SU-DHL-6 (cell line): ENCODE measurements around the gene ADSL.

Experiments used
- H2AFZ ChIP-seq: fragments of 200-600 bp; sonication (generic); 2 replicates; pipeline ENCODE4 v1.6.1; 2014; ENCODE audit warnings: low read depth, mild to moderate bottlenecking, moderate library complexity, mixed read lengths, antibody characterized with exemption, low read length; ENCODE audit not compliant: severe bottlenecking
- H3F3A ChIP-seq: fragments of 200-600 bp; shearing (Covaris generic); 2 replicates; pipeline ENCODE4 v1.6.0; 2016; ENCODE audit warnings: antibody characterized with exemption, mild to moderate bottlenecking; ENCODE audit not compliant: insufficient read depth
- H3K27ac ChIP-seq: fragments of 200-600 bp; sonication (generic); 2 replicates; pipeline ENCODE4 v1.5.1; 2016; ENCODE audit warnings: low read depth, mild to moderate bottlenecking, low read length, moderate library complexity, mixed read lengths
- H3K27me3 ChIP-seq: fragments of 200-600 bp; sonication (generic), shearing (Covaris generic); 2 replicates; pipeline ENCODE4 v1.6.0; 2014; ENCODE audit warnings: mild to moderate bottlenecking, low read length
- H3K36me3 ChIP-seq: fragments of 200-600 bp; sonication (generic); 2 replicates; pipeline ENCODE4 v1.6.1; 2014; ENCODE audit warnings: mild to moderate bottlenecking, low read length, mixed read lengths
- H3K4me2 ChIP-seq: fragments of 300-600, 200-600 bp; shearing (Covaris generic), sonication (generic); 2 replicates; pipeline ENCODE4 v1.6.0; 2014; ENCODE audit warnings: low read length, low read depth, mild to moderate bottlenecking; ENCODE audit not compliant: poor library complexity, severe bottlenecking
- H3K4me3 ChIP-seq: fragments of 200-600 bp; sonication (generic); 2 replicates; pipeline ENCODE4 v1.5.1; 2014; ENCODE audit warnings: antibody characterized with exemption, low read length, mild to moderate bottlenecking, mixed read lengths; ENCODE audit not compliant: insufficient read depth, poor library complexity, severe bottlenecking
- H3K79me2 ChIP-seq: fragments of 200-600 bp; sonication (generic); 2 replicates; pipeline ENCODE4 v1.6.1; 2014; ENCODE audit warnings: mild to moderate bottlenecking, low read length, moderate library complexity; ENCODE audit not compliant: insufficient read depth
- H3K9ac ChIP-seq: fragments of 200-600 bp; sonication (generic); 2 replicates; pipeline ENCODE4 v1.7.0; 2014; ENCODE audit warnings: mild to moderate bottlenecking, low read length
- H3K9me2 ChIP-seq: fragments of 200-600 bp; sonication (generic); replicated peaks from 2 replicates; pipeline ENCODE4 v1.6.1; 2014; ENCODE audit warnings: low read length; ENCODE audit not compliant: insufficient read depth
- H3K9me3 ChIP-seq: fragments of 200-600 bp; sonication (generic); 2 replicates; pipeline ENCODE4 v1.6.1; 2014; ENCODE audit warnings: low read length, mixed read lengths; ENCODE audit not compliant: insufficient read depth
- H4K20me1 ChIP-seq: fragments of 200-600 bp; sonication (generic); 2 replicates; pipeline ENCODE4 v1.6.1; 2014; ENCODE audit warnings: low read depth, mild to moderate bottlenecking, antibody characterized with exemption, low read length, moderate library complexity, mixed read lengths
- CTCF ChIP-seq: fragments of 200-600 bp; sonication (generic); IDR thresholded peaks from one replicate; pipeline ENCODE4 v1.5.1; 2017; ENCODE audit warnings: antibody characterized with exemption, mild to moderate bottlenecking, low read length, moderate library complexity; ENCODE audit not compliant: insufficient read depth, poor library complexity, severe bottlenecking
- EZH2phosphoT487 ChIP-seq: fragments of 200-600 bp; sonication (generic), shearing (Covaris generic); conservative IDR thresholded peaks from 2 replicates; pipeline ENCODE4 v1.6.1; 2018; ENCODE audit warnings: mild to moderate bottlenecking, antibody characterized with exemption, low read length, moderate library complexity, mixed read lengths

ADSL gene

DNA sequence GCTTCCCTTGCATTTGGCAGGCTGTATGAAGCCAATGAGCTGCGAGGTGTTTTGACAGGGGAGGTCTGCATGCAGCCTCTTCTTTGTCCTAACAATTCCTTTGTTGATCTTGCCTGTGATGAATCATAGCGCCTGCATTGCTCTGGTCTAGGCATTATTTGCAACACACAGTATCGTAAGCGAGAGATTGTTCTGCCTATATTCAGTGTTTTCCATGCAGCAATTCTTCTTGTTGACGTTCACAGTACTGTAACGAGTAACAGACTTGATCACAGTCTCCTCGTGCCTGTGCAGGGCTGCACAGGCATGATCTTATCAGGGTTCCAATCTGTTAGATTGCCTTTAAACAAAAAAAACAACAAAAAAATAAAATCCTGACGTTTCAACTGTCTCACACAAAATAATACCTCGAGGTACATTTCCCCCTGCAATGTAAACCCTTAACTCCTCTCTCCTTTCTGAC lies 13.9 kb upstream of the ADSL start:
- Histone ChIP-seq H3K27me3 (no peaks in the 10 kb centered on the region), H2AFZ (no peak overlapping the region), H3K9me2 (no peaks in the 10 kb centered on the region), H3F3A (no peaks in the 10 kb centered on the region), H3K27ac (no peak overlapping the region), H3K9ac (no peak overlapping the region), H3K36me3 (no peaks in the 10 kb centered on the region), H3K9me3 (no peaks in the 10 kb centered on the region), H3K79me2 (no peaks in the 10 kb centered on the region), H4K20me1 (no peaks in the 10 kb centered on the region), H3K4me3 (no peak overlapping the region), H3K4me2 (no peak overlapping the region)
- TF ChIP-seq EZH2phosphoT487 (no peak), CTCF (no peak)

GRCh38 chr22:40334060-40334459 lies 12.2 kb upstream of the ADSL start:
- TF ChIP-seq EZH2phosphoT487 = no peak
- no peak for TF ChIP-seq CTCF
- Histone ChIP-seq H3K79me2 (no peaks in the 10 kb centered on the region), H3K9ac (no peak overlapping the region), H3K27ac (no peak overlapping the region), H2AFZ (no peak overlapping the region), H3K36me3 (no peaks in the 10 kb centered on the region), H3K27me3 (no peaks in the 10 kb centered on the region), H3K9me3 (no peaks in the 10 kb centered on the region), H4K20me1 (no peaks in the 10 kb centered on the region), H3K4me2 (no peak overlapping the region), H3K9me2 (no peaks in the 10 kb centered on the region), H3F3A (no peaks in the 10 kb centered on the region), H3K4me3 (no peak overlapping the region)

DNA sequence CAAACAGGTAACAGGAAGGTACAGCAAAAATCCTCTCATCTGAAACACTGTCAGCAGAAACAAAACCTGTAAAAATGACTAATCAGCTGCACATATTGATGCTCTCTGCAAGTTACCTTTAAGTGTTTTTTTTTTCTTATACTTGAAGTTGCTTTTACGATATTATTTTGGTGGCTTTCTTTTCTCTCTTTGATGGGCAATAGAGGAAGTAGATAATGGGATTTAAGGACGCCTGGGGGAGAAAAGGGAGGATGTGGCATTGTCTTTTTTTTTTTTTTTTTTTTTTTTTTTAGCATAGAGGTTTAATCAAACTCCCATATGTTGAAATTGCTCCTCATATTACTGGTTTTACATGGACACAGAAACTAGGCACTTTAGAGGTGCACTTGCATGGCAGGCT lies 11.4 kb upstream of the ADSL start:
- Histone ChIP-seq H3K9me3 (no peaks in the 10 kb centered on the region), H3K27ac (no peak overlapping the region), H3F3A (no peaks in the 10 kb centered on the region), H2AFZ (no peak overlapping the region), H3K9me2 (no peaks in the 10 kb centered on the region), H3K9ac (no peak overlapping the region), H4K20me1 (no peaks in the 10 kb centered on the region), H3K36me3 (no peaks in the 10 kb centered on the region), H3K27me3 (no peaks in the 10 kb centered on the region), H3K79me2 (no peaks in the 10 kb centered on the region), H3K4me3 (no peak overlapping the region), H3K4me2 (no peak overlapping the region)
- TF ChIP-seq EZH2phosphoT487 (no peak), CTCF (no peak)

DNA sequence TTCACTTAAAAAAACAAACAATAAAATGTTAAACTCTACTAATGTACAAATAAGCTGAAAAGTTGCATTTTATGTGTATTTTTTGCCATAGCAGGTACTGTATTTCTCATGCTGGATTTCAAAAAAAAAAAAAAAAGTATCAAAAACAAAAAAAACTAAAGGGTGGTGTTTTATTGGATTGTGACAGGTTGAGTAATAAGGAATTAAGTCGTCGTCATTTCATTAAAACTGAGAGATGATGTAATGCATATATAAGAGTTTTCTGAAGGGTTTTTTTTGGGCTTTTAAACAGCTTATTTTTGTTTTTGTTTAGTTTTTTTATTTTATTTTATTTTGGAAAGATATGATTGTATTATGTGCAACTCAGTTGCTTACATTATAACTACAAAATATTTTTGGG lies 10.9 kb upstream of the ADSL start:
- no peaks in the 10 kb centered on the region for H3K36me3 ChIP-seq
- H3K9me3 ChIP-seq = no peaks in the 10 kb centered on the region
- H3K4me2 ChIP-seq = no peak overlapping the region
- H3K79me2 ChIP-seq = no peaks in the 10 kb centered on the region
- no peak overlapping the region for H3K4me3 ChIP-seq
- no peaks in the 10 kb centered on the region for H3K9me2 ChIP-seq
- H2AFZ ChIP-seq = no peak overlapping the region
- no peaks in the 10 kb centered on the region for H3K27me3 ChIP-seq
- no peaks in the 10 kb centered on the region for H3F3A ChIP-seq
- no peaks in the 10 kb centered on the region for H4K20me1 ChIP-seq
- TF ChIP-seq EZH2phosphoT487 (no peak), CTCF (no peak)
- no peak overlapping the region for H3K27ac ChIP-seq
- no peak overlapping the region for H3K9ac ChIP-seq
